ENCODE results near the gene PRKCA. TPM values are rescaled to one million over a fixed set of nuclear protein-coding genes. Genes with fewer than 3 reads are reported as not detected.
A peak's percentile ranks its signal among the peaks of the same experiment; 100 is the strongest.

Gene PRKCA
- total and polyA plus RNA-seq, 2 of the 13 experiments (the other 11 are each of a cell fraction or from before 2014, with no cell fraction given) = 18.5 to 21.5 TPM

GRCh38 chr17:66567234-66568170 is 265.1 kb downstream of the PRKCA start (continued):
- TF ChIP-seq CCDC6 (CRISPR knock-in tag; IDR thresholded peaks at IDR 0.05) (0 out of 2 replicates have a peak, but pooled peaks have one; percentile 71), ELF3 (CRISPR knock-in tag; IDR thresholded peaks at IDR 0.05) (peak; percentile 70), ZNF44 (CRISPR knock-in tag; IDR thresholded peaks at IDR 0.05) (no peak), THAP9 (CRISPR knock-in tag; IDR thresholded peaks at IDR 0.05; ENCODE audit: borderline replicate concordance) (no peak; the same call in 1 of the 2 replicates), ZNF432 (CRISPR knock-in tag; IDR thresholded peaks at IDR 0.05; ENCODE audit: borderline replicate concordance) (no peak), MTA1 (CRISPR knock-in tag; IDR thresholded peaks at IDR 0.05; ENCODE audit: borderline replicate concordance) (0 out of 2 replicates have a peak, but pooled peaks have one; percentile 20), ZNF788 (CRISPR knock-in tag; IDR thresholded peaks at IDR 0.05; ENCODE audit: borderline replicate concordance) (no peak; the same call in 1 of the 2 replicates), ZNF660 (CRISPR knock-in tag; IDR thresholded peaks at IDR 0.05; ENCODE audit: borderline replicate concordance, low read depth) (no peak), ZFP36L2 (CRISPR knock-in tag; IDR thresholded peaks at IDR 0.05) (no peak), ZNF724P (CRISPR knock-in tag; IDR thresholded peaks at IDR 0.05; ENCODE audit: borderline replicate concordance) (no peak), TOPORS (CRISPR knock-in tag; IDR thresholded peaks at IDR 0.05) (no peak), PRDM4 (CRISPR knock-in tag; IDR thresholded peaks at IDR 0.05; ENCODE audit: borderline replicate concordance) (no peak), POLR2A (IDR thresholded peaks at IDR 0.05; ENCODE audit: insufficient read depth in 1 of 2, low read depth in 2 of 2, low read length in 2 of 2) (no peak), GLMP (CRISPR knock-in tag; IDR thresholded peaks at IDR 0.05; ENCODE audit: borderline replicate concordance) (no peak), GMEB2 (CRISPR knock-in tag; IDR thresholded peaks at IDR 0.05; ENCODE audit: low read depth) (no peak), HHEX (CRISPR knock-in tag; IDR thresholded peaks at IDR 0.05) (no peak), SKI (IDR thresholded peaks at IDR 0.05; ENCODE audit: partially characterized antibody) (no peak), ATF4 (CRISPR knock-in tag; IDR thresholded peaks at IDR 0.05) (no peak), ZMYM2 (CRISPR knock-in tag; IDR thresholded peaks at IDR 0.05) (no peak), ZNF292 (CRISPR knock-in tag; IDR thresholded peaks at IDR 0.05; ENCODE audit: borderline replicate concordance, low read depth) (no peak)

Data from HepG2 (cell line).